OCI-LY1 (cell line): ENCODE data around the gene IQSEC3.
"Not testable (repeated sequence)": the region's sequence is repeated elsewhere in the genome, so short reads cannot be mapped to it uniquely, and the experiment has no call there.

Experiments
- EZH2 ChIP-seq: fragments of 200-600 bp; sonication (generic), shearing (Covaris generic); IDR thresholded peaks from 2 replicates; pipeline ENCODE4 v1.8.0; 2017; ENCODE audit warnings: borderline replicate concordance, mixed run types, mild to moderate bottlenecking, antibody characterized with exemption, low read length, moderate library complexity, mixed read lengths
- TF ChIP-seq, protein P1 (sequence below): fragments of 200-600 bp; sonication (generic), shearing (Covaris generic); IDR thresholded peaks from 2 replicates; pipeline ENCODE4 v1.5.1; 2017; ENCODE audit warnings: mild to moderate bottlenecking, antibody characterized with exemption, low read length, moderate library complexity, mixed read lengths

DNA sequence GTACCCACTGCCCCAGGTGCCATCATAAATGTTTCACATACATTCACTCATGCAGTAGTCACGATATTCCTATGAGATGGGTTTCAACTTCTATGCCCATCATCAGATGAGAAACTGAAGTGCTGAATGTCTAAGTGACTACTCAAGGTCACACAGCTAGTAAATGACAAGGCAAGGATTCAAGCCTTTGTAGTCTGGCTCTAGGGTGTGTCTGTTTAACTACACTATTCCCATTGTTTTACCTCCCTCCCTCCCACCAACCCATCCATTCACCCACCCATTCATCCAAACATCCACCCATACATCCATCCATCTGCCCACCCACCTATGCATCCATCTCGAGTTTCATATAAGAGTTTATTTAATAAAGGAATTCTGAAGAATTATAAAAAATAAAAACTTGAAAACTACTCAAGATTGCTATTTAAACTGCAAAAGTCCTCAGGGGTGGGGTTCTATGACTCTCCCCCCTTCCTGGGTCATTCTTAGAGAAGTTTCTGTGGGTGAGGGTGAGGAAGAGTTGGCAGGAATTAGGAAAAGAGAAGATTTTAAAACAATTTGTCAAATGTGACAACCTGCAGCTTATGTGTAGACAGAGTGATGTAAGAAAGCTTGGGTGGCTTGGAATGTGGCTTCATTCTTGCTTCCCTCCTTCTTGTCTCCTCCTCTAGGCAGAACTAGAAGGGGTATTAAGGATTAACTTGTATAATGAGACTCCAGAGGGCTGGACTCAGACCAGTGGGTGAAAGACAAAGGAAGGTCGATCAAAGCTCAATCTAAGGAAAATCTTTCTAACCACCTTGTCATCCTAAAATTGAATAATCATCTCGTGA is 13.4 kb upstream of the IQSEC3 start:
- TF ChIP-seq, protein P1, sequence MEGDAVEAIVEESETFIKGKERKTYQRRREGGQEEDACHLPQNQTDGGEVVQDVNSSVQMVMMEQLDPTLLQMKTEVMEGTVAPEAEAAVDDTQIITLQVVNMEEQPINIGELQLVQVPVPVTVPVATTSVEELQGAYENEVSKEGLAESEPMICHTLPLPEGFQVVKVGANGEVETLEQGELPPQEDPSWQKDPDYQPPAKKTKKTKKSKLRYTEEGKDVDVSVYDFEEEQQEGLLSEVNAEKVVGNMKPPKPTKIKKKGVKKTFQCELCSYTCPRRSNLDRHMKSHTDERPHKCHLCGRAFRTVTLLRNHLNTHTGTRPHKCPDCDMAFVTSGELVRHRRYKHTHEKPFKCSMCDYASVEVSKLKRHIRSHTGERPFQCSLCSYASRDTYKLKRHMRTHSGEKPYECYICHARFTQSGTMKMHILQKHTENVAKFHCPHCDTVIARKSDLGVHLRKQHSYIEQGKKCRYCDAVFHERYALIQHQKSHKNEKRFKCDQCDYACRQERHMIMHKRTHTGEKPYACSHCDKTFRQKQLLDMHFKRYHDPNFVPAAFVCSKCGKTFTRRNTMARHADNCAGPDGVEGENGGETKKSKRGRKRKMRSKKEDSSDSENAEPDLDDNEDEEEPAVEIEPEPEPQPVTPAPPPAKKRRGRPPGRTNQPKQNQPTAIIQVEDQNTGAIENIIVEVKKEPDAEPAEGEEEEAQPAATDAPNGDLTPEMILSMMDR: not testable (repeated sequence)
- not testable (repeated sequence) for TF ChIP-seq EZH2
